K562 (cell line): ENCODE measurements around the gene CPED1. TPM values are rescaled to one million over a fixed set of nuclear protein-coding genes. Genes with fewer than 3 reads are reported as not detected.
A peak's percentile ranks its signal among the peaks of the same experiment; 100 is the strongest.

ENCODE experiments used
- CGGBP1 ChIP-seq: fragments of 250-450 bp; sonication (Bioruptor Pico); IDR thresholded peaks from 2 replicates; pipeline ENCODE4 v1.9.0; 2021; ENCODE audit warnings: mild to moderate bottlenecking
- CXXC5 ChIP-seq: fragments of 250-450 bp; sonication (Bioruptor Pico); IDR thresholded peaks from 2 replicates; pipeline ENCODE4 v1.8.0; 2022; ENCODE audit warnings: inconsistent platforms, mild to moderate bottlenecking, moderate library complexity
- GABPA ChIP-seq: fragments of 200-800 bp; sonication (Bioruptor generic); conservative IDR thresholded peaks from 2 replicates; pipeline ENCODE4 v1.6.1; 2016; ENCODE audit warnings: low read depth, missing genetic modification characterization, missing compliant biosample characterization
- HMGXB4 ChIP-seq: sonication (generic); formaldehyde crosslinking; IDR thresholded peaks from 2 replicates; pipeline ENCODE4 v1.8.1; 2023; ENCODE audit warnings: mild to moderate bottlenecking, missing genetic modification reagents
- MAZ ChIP-seq, 2 experiments: fragments of 450-650 bp in 1 of 2; sonication (generic) in 1 of 2; formaldehyde crosslinking; IDR thresholded peaks in 1 of 2; conservative IDR thresholded peaks in 1 of 2; 2 replicates each; pipeline versions ENCODE4 v1.4.0 to v1.5.0; 2020; ENCODE audit warnings: mild to moderate bottlenecking in 1 of 2, missing genetic modification reagents in 1 of 2
- NFXL1 ChIP-seq: fragments of 450-650 bp; formaldehyde crosslinking; IDR thresholded peaks from 2 replicates; pipeline ENCODE4 v1.4.0; 2021; ENCODE audit warnings: mild to moderate bottlenecking
- NR2C2 ChIP-seq, 2 experiments: fragments of 200-800 bp in 1 of 2; sonication (Bioruptor generic) in 1 of 2; sonication (generic) in 1 of 2; formaldehyde crosslinking in 1 of 2; IDR thresholded peaks; 2 replicates each; pipeline versions ENCODE4 v1.6.1 to v1.8.0; 2016 to 2022; ENCODE audit warnings: mild to moderate bottlenecking in 1 of 2, missing compliant biosample characterization in 1 of 2, missing genetic modification characterization in 1 of 2, missing genetic modification reagents in 1 of 2
- PHB ChIP-seq: fragments of 250-450 bp; sonication (Bioruptor Pico); IDR thresholded peaks from 2 replicates; pipeline ENCODE4 v1.5.0; 2021
- POLR2B ChIP-seq: fragments of 450-650 bp; IDR thresholded peaks from 2 replicates; pipeline ENCODE4 v1.6.1; 2018; ENCODE audit warnings: low read depth; ENCODE audit not compliant: partially characterized antibody
- RHOXF2B ChIP-seq: fragments of 250-450 bp; sonication (Bioruptor Pico); conservative IDR thresholded peaks from 2 replicates; pipeline ENCODE4 v1.5.1; 2021
- SREBF2 ChIP-seq: sonication (generic); formaldehyde crosslinking; IDR thresholded peaks from 2 replicates; pipeline ENCODE4 v1.4.0; 2020; ENCODE audit warnings: mild to moderate bottlenecking, missing genetic modification reagents
- SRF ChIP-seq, 2 experiments: fragments of 250-450, 450-650 bp in 1 of 2; sonication (Bioruptor Pico) in 1 of 2; sonication (generic) in 1 of 2; formaldehyde crosslinking; IDR thresholded peaks; 2 replicates each; pipeline versions ENCODE4 v1.5.0 to v1.5.1; 2020 to 2022; ENCODE audit warnings: mild to moderate bottlenecking in 1 of 2, missing genetic modification reagents in 1 of 2
- ZNF274 ChIP-seq: IDR thresholded peaks from 2 replicates; pipeline ENCODE4 v1.6.1; 2011; ENCODE audit warnings: low read depth, mild to moderate bottlenecking, low read length, moderate library complexity, borderline replicate concordance
- ZNF316 ChIP-seq: fragments of 450-650 bp; IDR thresholded peaks from 2 replicates; pipeline ENCODE4 v1.6.1; 2016
- polyA plus RNA-seq, 8 experiments: library from polyadenylated mRNA; depleted of rRNA in 4 of 8; stranded (reverse) in 5 of 8; unstranded in 3 of 8; fragments of >200 nt; fragmentation: Nextera tagmentation in 2 of 8; fragmentation: Illumina TruSeq in 1 of 8; extraction: Ambion mirVana in 2 of 8; extraction: Trizol in 1 of 8; gene quantifications; 2 replicates each; pipeline versions ENCODE4 v1.2.1 to v1.2.3, GENCODE V29; 2011 to 2014; ENCODE audit warnings: inconsistent platforms in 1 of 8, missing spikeins in 1 of 8
- total RNA-seq, 7 experiments: library from RNA; depleted of rRNA in 6 of 7; stranded (reverse); fragments of >200 nt in 6 of 7; fragmentation: Illumina TruSeq in 2 of 7; extraction: Trizol in 2 of 7; gene quantifications; 2 replicates each; pipeline versions ENCODE4 v1.2.1 to v1.2.3, GENCODE V29; 2011 to 2021; ENCODE audit warnings: low replicate concordance in 1 of 7
- TF ChIP-seq, protein P1 (sequence below): fragments of 450-650 bp; formaldehyde crosslinking; IDR thresholded peaks from 2 replicates; pipeline ENCODE4 v1.4.0; 2022; ENCODE audit warnings: mild to moderate bottlenecking, moderate library complexity

CPED1 gene
- total and polyA plus RNA-seq, 9 of the 15 experiments (the other 6 are each of a cell fraction or from before 2014, with no cell fraction given): 195 to 393 (median 290) TPM

DNA sequence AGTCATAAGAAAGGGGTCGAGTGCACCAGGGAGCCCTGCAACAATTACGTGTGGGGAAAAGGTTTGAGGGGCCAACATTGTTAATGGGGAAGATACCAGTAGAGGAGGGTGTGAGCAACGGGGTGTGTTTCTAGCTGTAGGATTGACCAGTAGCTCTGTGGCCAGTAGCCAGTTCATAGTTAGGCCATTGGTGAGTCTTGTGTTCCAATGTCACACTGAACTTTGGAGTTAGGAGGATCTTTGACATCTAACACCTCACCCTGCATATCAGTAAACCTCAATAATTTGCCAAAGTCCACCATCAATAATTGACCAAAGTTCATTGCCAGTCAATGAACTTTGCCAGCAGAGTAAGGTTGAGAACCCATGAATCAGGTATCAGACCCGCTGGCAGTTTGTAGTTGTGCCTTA lies 168.8 kb downstream of the CPED1 start (continued):
- TF ChIP-seq MAZ (CRISPR knock-in tag; conservative IDR thresholded peaks at IDR 0.05 in 1 of 2, IDR thresholded peaks at IDR 0.05 in 1 of 2): 0 out of 4 replicates have a peak, but pooled peaks of 1 of the 2 experiments have one; percentile 38
- 0 out of 2 replicates have a peak, but pooled peaks have one; percentile 47 for TF ChIP-seq HMGXB4 (CRISPR knock-in tag)
- 0 out of 2 replicates have a peak, but pooled peaks have one; percentile 48 for TF ChIP-seq PHB (CRISPR knock-in tag)
- 0 out of 2 replicates have a peak, but pooled peaks have one; percentile 53 for TF ChIP-seq CGGBP1 (CRISPR knock-in tag)
- TF ChIP-seq NFXL1 (CRISPR knock-in tag): peak; percentile 55; the same call in 1 of the 2 replicates
- peak; percentile 17; the same call in 1 of the 2 replicates for TF ChIP-seq CXXC5
- TF ChIP-seq SRF (CRISPR knock-in tag; IDR thresholded peaks at IDR 0.05): no peak
- TF ChIP-seq ZNF316: no peak
- 0 out of 2 replicates have a peak, but pooled peaks have one; percentile 17 for TF ChIP-seq ZNF274
- no peak for TF ChIP-seq SREBF2
- peak; percentile 56 for TF ChIP-seq POLR2B
- 0 out of 2 replicates have a peak, but pooled peaks have one; percentile 9 for TF ChIP-seq RHOXF2B (CRISPR knock-in tag)
- TF ChIP-seq, protein P1, sequence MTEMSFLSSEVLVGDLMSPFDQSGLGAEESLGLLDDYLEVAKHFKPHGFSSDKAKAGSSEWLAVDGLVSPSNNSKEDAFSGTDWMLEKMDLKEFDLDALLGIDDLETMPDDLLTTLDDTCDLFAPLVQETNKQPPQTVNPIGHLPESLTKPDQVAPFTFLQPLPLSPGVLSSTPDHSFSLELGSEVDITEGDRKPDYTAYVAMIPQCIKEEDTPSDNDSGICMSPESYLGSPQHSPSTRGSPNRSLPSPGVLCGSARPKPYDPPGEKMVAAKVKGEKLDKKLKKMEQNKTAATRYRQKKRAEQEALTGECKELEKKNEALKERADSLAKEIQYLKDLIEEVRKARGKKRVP (CRISPR knock-in tag): peak; percentile 37; the same call in 1 of the 2 replicates
- no peak for TF ChIP-seq GABPA (tag)
- no peak for TF ChIP-seq NR2C2 (CRISPR knock-in tag; IDR thresholded peaks at IDR 0.05)
- TF ChIP-seq NR2C2 (tag; IDR thresholded peaks at IDR 0.05): no peak
- TF ChIP-seq, all 486 proteins: peak for 25
